Subcutaneous adipose tissue (tissue), 4 donors: ENCODE data around the gene CTSC. TPM values are rescaled to one million over a fixed set of nuclear protein-coding genes. Genes with fewer than 3 reads are reported as not detected.

Experiments used
- total RNA-seq, 4 donors: library from RNA; depleted of rRNA; stranded (reverse); fragments of >200 nt; gene quantifications; one replicate each; pipeline ENCODE4 v1.1.0, GENCODE V29; 2016
- TF ChIP-seq, protein P1 (sequence below): fragments of 450-650 bp; IDR thresholded peaks from one replicate; pipeline ENCODE4 v1.5.1; 2016; ENCODE audit warnings: low read depth, mild to moderate bottlenecking, control low read depth, antibody characterized with exemption, moderate library complexity

CTSC gene
- total RNA-seq, 4 donors from 2014 or later = 58.0 to 303 (median 147) TPM

DNA sequence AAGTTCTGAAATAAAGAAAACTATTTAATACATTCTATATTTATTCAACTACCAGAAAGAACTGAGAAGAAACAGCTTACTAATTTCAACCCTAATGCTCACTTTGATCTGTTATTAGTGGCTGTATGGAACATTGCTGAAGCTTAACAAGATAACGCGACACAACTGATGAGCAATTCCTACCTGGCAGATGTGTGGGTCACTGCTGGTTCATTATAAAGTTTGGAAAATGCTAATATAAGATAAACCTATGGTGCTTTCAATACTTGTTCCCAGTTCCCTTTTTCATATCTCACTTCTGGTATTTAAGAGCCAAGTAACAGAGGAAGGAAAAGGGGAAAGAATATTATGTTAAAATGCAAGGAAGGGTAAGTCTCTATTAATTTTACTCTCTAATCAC, 10.5 kb downstream of the CTSC start:
- TF ChIP-seq, protein P1, sequence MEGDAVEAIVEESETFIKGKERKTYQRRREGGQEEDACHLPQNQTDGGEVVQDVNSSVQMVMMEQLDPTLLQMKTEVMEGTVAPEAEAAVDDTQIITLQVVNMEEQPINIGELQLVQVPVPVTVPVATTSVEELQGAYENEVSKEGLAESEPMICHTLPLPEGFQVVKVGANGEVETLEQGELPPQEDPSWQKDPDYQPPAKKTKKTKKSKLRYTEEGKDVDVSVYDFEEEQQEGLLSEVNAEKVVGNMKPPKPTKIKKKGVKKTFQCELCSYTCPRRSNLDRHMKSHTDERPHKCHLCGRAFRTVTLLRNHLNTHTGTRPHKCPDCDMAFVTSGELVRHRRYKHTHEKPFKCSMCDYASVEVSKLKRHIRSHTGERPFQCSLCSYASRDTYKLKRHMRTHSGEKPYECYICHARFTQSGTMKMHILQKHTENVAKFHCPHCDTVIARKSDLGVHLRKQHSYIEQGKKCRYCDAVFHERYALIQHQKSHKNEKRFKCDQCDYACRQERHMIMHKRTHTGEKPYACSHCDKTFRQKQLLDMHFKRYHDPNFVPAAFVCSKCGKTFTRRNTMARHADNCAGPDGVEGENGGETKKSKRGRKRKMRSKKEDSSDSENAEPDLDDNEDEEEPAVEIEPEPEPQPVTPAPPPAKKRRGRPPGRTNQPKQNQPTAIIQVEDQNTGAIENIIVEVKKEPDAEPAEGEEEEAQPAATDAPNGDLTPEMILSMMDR = no peak

DNA sequence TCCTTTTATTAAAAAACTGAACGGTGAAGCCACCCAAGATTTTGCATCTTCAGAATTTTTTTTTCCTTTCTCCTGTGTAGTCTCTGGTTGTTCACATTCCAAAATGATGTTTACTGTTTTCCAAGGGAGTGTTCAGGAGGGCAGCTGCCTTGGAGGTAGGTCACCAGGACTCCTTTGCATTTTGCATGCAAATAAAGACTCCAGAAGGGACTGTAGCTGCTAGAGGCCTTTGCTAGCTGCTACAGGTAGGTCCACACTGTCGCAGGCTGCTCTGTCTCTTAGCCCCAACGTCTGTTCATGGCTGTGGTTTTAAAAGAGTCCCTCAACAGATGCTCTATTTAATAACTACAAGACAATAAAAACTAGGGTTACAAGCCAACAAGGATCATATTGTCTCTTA, 11.4 kb downstream of the CTSC start:
- TF ChIP-seq, protein P1 = no peak

DNA sequence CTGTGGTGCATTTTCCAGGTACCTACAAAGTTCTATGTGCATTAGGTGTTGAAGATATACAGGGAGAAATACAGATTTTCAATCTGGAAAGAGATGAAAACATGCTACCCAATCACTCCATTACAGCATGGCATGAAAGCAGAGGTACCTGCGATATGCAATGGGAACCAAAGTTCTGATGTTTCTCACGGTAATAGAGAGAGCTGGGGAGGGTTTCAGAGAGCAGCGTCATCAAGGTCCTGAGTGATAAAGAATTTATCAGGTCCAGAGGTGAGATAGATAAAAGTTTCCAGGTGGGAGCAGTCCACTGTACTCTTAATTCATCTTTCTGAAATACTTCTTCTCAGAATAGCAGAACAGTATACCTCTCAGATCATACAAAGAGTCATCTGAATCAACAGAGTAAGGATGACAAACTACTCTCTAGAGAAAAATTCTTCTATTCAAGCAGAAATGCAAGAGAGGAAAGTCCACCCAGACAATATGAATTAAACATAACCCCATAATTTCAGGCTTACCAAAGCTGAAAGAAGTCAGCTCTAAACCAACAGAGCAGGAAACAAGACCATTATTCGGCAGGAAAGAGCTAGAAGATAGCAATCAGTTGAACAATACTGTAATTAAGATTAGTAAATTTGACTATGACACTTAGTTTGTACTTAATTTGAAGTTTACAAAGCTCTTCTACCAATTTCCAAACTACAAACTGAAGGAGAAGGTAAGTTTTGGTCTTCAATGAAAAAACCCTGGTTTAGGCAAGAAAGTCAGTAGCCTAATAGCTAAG, 12.8 kb downstream of the CTSC start:
- TF ChIP-seq, protein P1 = no peak

DNA sequence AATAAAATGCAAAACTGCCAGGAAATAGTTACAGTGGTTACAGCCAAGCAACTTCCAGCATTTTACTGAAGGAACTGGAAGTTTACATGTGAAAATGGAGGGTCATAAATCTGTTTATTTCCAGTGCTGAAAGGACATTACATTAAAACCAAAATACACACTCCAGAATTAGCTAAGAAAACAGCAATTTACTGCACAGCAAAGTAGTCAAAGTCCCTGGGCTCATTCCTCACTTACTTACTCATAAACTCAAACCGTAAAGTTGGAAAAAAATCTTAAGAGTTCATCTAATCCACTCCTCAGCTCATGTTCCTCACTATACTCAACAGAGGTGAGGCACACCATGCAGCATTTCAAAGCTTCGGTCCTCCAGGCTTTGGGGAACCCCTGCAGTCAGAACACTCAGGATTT, 17.4 kb downstream of the CTSC start:
- TF ChIP-seq, protein P1 = no peak

DNA sequence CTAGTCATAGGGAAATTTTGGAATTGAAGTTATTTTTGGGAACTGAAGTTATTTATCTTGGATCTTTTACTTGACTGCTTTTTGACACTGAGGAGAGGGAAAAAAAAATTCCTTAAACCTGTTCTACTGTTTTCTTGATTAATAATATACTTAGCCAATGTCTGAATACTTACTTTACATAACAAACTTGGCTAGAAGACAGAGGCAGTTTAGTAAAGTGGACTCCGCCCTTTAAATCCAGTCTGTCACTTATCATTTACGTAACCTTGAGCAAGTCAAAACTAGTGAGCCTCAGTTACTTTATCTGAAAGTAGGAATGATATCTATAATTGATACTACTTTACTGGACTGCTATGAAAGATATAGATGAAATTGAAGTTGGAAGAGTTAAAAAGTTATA, 19.5 kb downstream of the CTSC start:
- TF ChIP-seq, protein P1 = no peak

DNA sequence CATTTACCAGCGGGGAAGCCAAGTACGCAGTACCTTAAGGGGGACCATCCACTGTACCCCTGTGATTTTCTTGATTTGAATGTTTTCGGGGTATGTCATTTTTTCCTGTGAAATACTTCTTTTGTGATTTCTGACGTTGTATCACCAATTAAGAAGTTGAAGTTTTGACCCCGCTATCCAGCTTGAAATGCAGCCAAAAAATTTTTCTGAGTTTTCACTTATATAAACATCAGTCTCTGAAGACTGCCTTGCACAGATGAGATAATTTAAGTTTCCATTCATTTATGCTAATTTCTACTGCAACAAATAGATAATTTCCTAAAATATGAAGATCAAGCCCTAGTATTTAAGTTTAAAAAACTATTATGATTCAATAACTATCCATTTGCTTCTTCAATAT, 20.0 kb downstream of the CTSC start:
- TF ChIP-seq, protein P1 = no peak

DNA sequence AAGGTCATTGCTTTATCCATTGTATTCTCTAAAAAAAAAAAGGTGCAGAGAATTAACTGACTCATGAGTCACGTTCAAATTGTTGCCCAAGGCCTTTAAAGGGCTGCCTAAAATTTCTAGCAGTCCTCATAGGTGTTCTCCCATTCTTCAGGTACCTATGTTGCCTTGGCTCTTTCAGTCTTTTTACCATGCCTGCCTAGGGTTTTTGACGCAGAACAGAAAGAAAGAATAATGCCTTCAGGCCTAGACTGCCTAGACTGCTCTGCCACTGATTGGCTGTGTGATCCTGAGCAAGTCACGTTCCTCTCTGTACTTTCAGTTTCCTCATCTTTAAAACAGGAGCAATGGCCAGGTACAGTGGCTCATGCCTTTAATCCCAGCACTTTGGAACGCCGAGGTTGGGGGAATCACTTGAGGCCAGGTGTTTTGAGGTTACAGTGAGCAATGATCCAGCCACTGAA, 21.5 kb downstream of the CTSC start:
- TF ChIP-seq, protein P1 = no peak
